Retina (tissue), 1 donor: Measurements from ENCODE around the gene CGRRF1.

Experiments used
- DNase-seq: peaks from one replicate; pipeline ENCODE4 v3.0.0-alpha.2; 2016

Gene CGRRF1

DNA sequence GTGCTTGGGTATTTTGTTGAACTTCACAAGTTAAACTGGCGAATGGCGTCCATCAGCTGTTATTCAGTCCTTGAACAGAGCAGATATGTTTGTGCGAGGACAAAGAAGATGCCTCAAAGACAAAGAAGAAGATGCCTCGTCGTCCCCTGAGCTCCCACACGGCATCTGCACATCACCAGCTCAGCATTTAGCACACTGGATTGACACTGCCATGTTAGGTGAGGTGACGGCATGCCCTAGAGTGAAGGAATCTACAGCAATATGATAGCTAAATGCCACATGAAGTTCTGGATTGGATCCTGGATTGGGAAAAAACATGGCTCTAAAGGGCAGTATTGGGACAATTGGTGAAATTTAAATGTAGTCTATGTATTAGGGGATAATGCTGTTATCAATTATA, 72.6 kb downstream of the CGRRF1 start:
- DNase-seq: no peak

DNA sequence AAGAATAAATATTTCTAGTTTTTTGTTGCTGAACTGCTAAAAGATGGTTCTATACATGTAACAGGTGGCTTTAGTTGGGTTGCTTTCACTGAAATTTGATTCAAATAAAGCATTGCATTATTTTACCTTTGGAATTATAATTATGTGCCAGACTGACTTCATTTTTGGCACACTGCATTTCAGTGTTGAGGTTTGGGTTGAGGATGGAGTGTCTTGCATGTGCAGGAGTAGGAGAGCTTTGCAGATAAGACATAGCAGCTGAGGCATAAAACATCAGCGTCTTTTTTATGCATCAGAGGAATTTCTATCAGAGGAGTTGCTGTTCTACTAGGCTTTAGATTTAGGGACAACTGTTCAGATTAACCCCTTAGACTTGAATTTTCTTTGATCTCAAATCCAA, 74.4 kb downstream of the CGRRF1 start:
- no peak for DNase-seq

DNA sequence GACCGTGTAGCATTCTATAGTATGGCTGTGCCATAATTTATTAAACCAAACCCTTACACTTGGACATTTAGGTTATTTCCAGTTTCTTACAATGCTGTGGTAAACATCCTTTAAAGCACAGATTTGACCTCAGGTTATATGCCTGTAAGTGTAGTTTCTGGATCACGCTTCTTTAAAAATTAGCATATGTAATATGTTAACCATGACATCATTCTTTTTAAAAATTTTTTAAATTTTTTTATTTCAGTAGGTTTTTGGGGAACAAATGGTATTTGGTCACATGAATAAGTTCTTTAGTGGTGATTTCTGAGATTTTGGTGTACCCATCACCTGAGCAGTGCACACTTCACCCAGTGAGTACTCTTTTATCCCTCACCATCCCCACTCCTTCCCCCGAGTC, 75.5 kb downstream of the CGRRF1 start:
- DNase-seq: no peak
